GM19099 (cell line): ENCODE results near the gene NAALADL2.

Experiments
- POLR2A ChIP-seq: IDR thresholded peaks from 3 replicates; pipeline ENCODE4 v1.6.1; 2011; ENCODE audit warnings: low read depth; ENCODE audit not compliant: insufficient read length; ENCODE audit errors: extremely low read depth

The NAALADL2 gene

GRCh38 chr3:175066617-175067415 is 207.7 kb downstream of the NAALADL2 start:
- TF ChIP-seq POLR2A, result no peak

DNA sequence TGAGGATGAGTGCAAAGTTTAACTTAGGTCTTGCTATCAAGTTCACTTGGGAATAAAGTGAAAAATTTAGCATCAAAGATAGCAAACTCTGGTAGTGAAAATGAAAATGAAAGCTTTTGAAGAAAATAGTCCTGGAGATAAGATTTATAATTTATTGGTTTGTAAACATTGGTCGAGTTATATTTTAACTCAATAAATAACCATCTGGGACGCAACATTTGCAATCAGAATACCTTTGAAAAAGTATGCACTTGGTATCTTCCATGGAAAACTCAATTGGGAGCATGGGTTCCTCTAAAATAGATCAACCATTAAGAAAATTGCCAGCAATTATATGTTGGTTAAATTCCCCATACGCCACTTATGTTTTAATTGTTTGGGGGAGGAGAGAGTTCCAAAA is 209.5 kb downstream of the NAALADL2 start:
- TF ChIP-seq POLR2A, result no peak

- no peak for TF ChIP-seq POLR2A
Observed at GRCh38 chr3:175070946-175071345, 211.8 kb downstream of the NAALADL2 start.

GRCh38 chr3:175073219-175073905 is 214.2 kb downstream of the NAALADL2 start:
- TF ChIP-seq POLR2A, result no peak

- TF ChIP-seq POLR2A, result no peak
Observed at GRCh38 chr3:175075269-175075668, 216.1 kb downstream of the NAALADL2 start.

- TF ChIP-seq POLR2A, result no peak
Observed at GRCh38 chr3:175077216-175077615, 218.1 kb downstream of the NAALADL2 start.

GRCh38 chr3:175082631-175083030 is 223.5 kb downstream of the NAALADL2 start:
- no peak for TF ChIP-seq POLR2A

- no peak for TF ChIP-seq POLR2A
Observed at GRCh38 chr3:175088766-175089380, 229.7 kb downstream of the NAALADL2 start.

DNA sequence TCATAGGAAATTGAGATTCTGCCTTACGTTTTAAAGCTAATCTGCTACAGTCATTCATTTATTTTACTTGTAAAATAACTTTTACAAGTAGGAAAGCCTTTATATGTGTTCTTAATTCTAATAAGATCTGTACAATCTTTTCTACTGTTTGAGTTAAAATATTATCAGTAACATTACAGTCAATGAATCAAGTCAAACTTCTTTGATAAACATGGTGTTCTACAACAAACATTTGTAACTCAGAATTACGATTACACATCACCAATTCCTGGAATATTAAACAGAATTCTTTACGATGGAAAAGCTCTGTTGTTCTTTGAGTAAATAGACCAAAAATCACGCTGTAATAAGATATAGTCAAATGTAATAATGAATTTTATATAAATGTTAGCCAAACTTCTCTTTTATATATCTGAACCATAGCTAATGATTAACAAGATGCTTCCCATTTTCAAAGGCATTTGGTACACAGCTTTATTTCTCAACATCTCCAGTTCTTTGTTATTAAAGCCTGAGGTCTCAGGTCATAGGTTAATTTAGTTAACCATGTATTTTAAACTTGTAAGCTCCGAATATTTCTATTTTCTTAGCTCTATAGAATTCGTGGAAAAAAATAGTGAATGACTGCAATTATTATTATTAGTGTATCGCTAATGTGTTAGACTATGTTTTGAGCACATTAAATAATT is 232.4 kb downstream of the NAALADL2 start:
- TF ChIP-seq POLR2A, result no peak

GRCh38 chr3:175093748-175094147 is 234.6 kb downstream of the NAALADL2 start:
- no peak for TF ChIP-seq POLR2A

GRCh38 chr3:175094344-175094743 is 235.2 kb downstream of the NAALADL2 start:
- TF ChIP-seq POLR2A, result no peak

- no peak for TF ChIP-seq POLR2A
Observed at GRCh38 chr3:175098644-175099043, 239.5 kb downstream of the NAALADL2 start.

- TF ChIP-seq POLR2A, result no peak
Observed at GRCh38 chr3:175102161-175102560, 243.0 kb downstream of the NAALADL2 start.

GRCh38 chr3:175103298-175103697 is 244.2 kb downstream of the NAALADL2 start:
- TF ChIP-seq POLR2A, result no peak

GRCh38 chr3:175105066-175105465 is 245.9 kb downstream of the NAALADL2 start:
- no peak for TF ChIP-seq POLR2A
